GM18499 (cell line): ENCODE measurements around the gene SETD3.

Experiments used
- ATAC-seq: cut with Tn5 transposase; IDR thresholded peaks from one replicate; pipeline ENCODE4 v1.9.1; 2021; ENCODE audit warnings: moderate number of reproducible peaks; ENCODE audit not compliant: insufficient read depth, unreplicated experiment

Gene SETD3

DNA sequence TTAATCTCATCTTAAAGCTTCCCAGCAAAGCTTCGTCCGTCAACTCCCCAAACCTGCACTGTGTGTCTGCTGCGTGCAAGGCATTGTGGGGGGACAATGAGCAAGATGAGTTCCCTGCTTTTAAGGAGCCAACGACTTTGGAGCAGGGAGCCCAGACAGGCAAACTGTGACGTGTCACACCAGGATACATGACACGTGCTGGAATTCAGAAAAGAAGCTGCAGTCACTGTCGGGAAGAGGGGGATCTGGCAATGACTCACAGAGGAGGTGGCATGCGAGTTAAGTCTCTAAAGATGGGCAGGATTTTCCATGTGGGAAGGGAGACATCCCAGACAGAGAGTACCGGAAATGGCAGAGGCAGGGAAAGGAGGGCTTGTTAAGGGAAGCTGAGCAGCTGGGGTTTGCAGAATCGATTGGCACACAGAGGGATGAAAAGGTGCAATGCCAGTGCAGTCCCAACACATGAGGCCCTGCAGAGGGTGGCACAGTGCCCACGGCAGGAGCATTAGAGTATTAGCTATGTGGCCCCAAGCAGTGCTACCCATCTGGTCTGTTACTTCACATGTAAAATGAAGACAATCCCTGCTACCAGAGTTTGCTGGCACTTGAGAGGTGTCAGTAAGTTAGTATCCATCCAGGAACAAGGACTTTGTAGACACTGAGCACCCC, 52.9 kb downstream of the SETD3 start:
- no peak for ATAC-seq

DNA sequence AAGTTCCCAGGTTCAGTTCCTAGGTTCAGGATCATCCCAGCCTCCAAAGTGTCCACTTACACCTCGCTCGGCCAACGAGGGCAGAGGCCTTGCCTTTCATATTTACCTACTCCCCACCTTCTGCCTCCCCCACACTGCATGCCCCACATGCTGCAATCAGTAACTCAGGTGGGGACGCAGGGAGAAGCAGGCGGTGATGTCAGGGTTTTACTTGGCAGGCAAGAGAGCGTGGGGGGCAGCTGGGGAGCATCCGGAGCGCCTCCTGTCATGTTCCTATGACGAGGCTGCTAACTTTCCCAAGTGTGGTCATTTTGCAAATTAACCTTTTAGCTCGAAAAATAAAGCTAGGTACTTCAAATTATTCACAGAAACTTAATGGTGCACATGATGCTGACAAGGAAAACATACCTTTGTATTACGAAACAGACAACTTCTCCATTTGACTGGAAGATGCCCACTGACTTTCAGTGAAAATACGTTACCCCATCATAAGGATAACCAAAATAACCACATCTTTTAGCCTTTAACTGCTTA, 53.8 kb downstream of the SETD3 start:
- no peak for ATAC-seq

DNA sequence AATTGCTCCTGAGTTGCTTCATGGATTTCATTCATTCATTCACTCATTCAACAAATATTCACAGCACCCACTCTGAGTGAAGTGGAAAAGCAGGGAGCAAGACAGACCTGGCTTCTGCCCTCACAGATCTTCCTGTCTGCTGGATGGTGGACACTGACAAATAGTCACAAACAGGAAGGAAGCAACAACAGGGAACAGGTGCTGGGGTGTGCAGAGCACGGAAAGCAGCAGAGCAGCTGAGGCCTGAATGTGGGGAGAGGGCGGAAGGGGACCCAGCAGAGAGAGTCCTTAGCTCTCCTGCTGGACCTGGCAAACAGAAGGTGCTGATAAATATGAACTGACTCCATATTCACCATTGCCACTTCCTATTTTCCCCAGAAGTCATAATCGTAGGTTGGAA, 54.4 kb downstream of the SETD3 start:
- ATAC-seq: no peak

- ATAC-seq: no peak
These were observed 55.4 kb downstream of the SETD3 start for GRCh38 chr14:99425272-99425681.

GRCh38 chr14:99424306-99424877, 56.3 kb downstream of the SETD3 start:
- no peak for ATAC-seq

DNA sequence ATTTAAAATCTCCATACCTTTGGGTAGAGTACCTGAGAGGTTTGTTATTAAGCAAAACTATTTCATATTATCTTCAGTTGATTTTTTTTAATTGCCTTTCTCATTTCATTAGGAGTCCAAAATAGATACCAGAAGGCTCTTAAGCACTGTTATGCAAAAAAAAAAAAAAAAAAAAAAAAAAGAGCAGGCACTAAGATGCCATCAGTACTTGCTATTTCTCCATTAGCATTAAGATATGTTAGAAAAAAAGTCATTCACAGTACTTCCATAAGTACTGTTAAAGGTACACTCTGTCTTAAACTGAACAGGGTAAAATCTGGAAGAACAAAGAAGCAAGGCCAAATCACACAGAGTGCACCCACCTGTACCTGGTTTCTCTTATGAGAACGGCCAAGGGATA, 57.2 kb downstream of the SETD3 start:
- ATAC-seq: no peak

- ATAC-seq: no peak
These were observed 58.2 kb downstream of the SETD3 start for GRCh38 chr14:99422228-99423010.

DNA sequence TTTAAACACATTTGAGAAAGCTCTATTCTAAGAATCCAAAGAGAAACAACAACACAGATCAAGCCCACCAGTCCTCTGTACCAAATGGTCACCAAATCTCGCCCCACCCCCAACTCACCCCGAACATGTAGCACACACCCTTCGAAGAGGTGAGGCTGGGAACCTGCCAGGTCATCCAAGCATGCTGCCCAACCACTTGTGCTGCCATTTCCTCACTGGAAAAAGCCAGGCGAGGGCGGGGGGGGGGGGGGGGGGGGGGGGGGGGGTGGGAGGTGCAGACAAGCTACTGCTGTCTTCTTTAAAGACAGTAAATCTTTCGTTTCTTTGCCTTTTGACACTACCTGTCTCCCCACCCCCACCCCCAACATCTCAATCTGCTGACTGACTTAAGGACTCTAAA, 59.9 kb downstream of the SETD3 start:
- ATAC-seq: no peak

DNA sequence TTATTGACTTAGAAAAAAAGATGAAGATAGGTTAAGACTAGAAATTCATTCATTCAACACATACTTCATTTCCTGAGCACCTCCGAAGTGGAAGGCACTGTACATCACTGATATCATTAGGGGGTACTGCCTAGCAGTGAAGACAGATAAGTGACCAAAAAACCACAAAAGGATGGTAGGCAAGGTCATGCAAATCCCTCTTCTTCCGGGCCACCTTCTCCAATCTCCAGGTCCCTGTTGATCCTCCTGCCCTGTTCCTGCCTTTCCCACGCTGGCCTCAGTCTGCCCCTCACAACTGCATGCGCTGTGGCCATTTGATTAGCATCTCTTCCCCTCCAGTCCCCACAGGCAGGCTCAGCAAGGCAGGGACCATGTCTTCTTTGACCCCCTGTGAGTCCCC, 60.8 kb downstream of the SETD3 start:
- ATAC-seq: no peak

DNA sequence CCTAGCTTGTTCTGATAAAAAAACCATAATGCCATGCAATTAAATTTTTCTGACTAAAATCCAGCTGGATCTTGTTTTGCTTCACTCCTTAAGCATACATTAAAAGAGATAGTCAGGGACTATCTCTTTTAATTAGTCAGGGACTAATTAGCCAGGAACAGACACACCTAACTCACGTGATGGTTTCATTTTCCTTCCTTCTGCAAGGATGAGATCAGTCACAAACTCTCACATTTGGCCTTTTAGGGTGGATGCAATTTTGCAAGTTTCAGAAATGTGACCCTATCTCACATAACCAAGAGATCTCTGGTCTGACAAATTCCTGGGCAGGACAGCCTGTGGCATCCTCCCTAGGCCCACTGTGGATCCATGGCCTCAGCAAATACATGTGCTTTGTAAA, 62.4 kb downstream of the SETD3 start:
- no peak for ATAC-seq

DNA sequence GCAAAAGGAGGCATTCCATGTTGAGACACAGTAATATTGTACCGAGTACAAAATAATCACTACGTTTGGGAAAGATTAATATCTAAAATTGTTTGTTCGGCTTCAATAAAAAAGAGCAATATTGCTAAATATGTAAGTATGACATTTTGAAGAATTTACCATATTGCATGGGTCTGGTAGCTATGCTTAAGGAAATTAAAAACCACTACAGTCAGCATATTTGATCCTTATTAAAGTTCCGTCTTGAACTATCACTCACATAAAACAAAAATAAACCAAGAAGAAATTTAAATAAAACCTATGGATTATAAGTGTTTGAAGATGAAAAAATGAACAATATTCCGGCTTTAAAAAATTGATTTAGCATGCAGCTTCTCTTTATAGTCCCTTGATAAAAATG, 63.8 kb downstream of the SETD3 start:
- no peak for ATAC-seq

DNA sequence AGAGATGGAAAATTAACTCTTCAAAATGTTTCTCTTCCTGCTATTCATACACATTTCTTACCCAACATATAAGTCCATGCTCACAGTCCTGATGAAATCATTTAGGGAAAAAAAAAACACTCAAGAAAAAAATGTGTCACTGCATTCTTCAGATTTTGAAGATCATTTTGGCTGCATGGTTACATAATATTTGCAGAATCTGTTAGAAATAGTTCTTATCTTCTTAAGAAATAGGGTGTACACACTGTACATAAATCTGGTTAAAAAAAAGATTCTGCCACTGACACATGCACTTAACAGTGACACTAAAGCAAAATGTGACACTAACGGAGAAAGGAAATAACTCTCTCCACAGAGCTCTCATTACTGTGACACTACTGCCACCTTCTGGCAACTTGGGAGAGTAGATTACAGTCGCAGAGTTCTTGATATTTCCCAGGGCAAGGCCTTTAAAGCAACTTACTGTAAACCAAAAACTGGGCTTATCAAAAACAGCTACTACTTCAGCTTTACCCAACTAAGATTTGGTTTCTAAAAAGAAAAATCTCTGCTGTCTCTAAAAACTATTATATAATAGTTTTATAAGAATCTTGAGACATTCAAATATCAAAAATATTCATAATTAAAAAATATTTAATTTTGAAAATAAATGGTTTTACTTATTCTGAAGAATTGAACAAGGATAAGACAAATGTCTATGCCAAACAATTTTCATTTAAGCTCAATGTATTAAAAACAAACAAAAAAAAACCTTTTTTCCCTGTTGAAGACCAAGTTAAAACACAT, 65.0 kb downstream of the SETD3 start:
- ATAC-seq: peak; percentile 97

DNA sequence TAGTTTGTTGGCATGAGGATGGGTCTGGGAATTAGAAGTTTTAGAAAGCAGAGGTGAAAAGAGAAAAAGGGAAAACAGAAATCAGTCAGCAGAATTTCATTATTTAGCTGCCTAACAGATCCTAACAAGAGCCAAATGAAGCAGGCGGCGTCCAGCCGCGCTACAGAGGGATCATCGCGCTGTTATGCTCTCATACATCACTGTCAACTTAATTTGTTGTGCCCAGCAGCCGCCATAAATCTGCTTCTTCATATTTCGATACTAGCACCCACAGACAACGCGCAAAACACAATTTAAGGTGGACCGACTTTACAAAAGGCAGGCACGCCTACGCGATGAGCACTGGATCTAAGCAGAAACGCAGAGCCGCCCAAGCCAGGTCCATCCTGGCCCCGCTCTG, 66.7 kb downstream of the SETD3 start:
- no peak for ATAC-seq

DNA sequence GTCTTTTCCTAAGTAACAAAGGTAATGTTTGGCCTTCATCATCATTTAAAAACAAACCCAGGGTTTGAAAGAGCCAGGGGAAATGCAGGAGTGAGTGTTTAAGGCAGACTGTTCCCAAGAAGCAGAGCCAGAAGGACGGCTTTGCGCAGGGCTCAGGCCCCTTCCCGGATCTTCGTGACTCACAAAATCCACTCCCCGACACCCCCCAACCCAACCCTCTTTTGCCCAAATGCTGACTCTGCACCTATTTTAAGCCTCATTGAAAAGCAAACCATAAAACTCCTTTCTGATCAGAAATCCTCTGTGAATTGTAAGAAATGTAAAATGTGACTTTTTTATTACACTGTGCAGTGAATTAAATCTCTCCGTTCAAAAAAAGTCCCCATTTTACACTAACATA, 67.5 kb downstream of the SETD3 start:
- no peak for ATAC-seq

DNA sequence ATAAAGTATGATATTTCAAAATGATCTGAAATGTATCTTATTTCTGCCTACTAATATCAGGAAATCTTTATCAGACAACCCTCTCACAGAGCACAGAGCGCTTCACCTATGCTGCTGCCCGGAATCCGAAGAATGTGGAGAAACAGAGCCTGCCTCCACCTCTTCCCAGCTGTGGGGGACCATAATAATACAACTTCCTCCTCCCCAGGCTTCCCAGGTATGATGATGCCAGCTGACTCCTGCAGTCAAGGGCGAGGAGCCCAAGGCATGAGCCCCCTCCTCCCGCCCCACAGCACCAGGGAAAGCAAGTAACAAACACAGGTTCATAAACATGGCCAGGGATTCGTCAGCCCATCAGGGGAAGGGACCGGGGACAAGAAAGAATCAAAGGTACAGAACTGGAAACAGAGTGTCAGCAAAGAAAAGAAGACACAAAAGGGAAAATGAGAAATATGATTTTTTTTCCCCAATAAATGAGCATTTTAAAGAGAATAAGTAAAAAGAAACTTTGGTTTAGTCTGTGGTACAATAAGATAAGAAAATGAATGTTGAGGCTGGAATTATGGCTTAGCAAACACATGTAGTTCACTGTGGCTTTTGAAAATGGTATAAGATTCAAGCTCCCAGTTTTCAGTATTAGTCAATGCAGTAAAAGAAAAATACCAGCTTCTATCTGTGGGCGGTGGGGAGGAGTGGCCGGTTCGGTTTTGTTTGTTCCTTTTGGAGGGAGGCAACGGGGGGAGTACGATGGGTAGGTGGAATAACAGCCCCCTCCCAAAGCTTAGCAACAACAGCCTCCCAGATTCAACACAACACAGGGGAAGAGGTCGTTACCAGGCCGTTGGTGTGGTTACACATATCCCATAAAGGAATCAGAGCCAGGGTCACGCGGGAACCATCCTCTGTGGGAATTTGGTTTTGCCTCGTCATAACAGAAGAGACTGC, 68.3 kb downstream of the SETD3 start:
- ATAC-seq: no peak

GRCh38 chr14:99410019-99410418, 70.6 kb downstream of the SETD3 start:
- ATAC-seq: no peak

- no peak for ATAC-seq
These were observed 71.7 kb downstream of the SETD3 start for GRCh38 chr14:99408971-99409289.

DNA sequence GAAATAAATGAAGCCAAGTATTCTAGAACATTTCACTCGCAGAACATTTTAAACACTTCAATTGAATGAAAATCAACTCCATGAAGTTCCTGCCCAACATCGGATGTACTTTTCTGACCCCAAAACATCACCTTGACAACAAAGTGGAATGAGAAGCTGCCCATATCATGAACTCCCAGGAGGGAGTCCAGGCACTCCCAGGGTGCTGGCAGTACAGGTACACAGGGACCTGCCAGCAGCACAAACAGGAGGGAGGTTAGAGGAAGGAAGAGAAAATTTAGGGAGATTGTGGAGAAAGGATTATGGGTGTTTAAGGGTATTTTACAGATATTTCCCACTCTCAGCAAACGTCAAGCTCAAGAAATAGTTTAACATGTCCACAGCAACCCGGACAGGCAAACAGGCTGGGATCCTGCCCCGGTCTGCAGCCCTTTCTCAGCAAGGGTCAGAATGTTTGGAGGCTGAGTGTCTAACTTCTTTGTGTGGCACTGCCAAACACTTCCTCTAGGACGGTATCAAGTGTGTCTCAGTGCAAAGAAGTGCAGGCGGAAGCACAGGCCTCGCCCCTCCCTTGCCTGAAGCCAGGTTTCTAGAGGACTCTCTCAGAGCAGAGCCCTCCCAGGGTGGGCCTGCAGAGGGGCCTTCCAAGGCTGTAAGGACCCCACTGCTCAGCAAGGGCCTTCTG, 72.2 kb downstream of the SETD3 start:
- no peak for ATAC-seq

DNA sequence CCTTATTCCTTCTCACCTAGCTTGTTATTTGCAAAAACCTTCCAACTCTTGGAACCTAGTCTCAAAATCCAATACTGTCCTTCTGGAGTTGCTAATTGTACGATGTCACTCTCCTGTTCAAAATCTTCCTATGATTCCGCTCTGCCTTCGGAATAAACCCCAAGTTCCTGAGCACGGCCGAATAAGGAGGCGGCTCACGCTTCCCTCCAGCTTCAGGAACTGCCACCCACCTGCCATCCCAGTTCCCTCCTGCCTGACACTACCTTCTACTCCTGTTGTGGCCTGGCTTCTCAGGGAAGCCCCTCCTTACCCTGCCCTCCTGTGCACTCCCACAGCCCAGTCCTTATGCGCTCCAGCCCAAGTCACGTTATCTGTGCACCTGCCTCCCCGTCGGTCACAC, 73.2 kb downstream of the SETD3 start:
- no peak for ATAC-seq
